Endothelial cell of umbilical vein (primary cell): Measurements from ENCODE around the gene PUM2. TPM values are rescaled to one million over a fixed set of nuclear protein-coding genes. Genes with fewer than 3 reads are reported as not detected.

Source experiments
- BruUV-seq: library from RNA; stranded (reverse); fragments of 400-500 nt; replicated peaks from 2 replicates; lab custom pipeline; 2021; lab: Mats Ljungman, UMichigan
- CTCF ChIA-PET: fragments of 300-600, 350-600 bp; sonication (Branson Sonifier 250); formaldehyde crosslinking; loops from one replicate; lab custom pipeline; 2021; ENCODE audit warnings: antibody characterized with exemption, inconsistent platforms; lab: Charles Lee
- POLR2A ChIA-PET: fragments of 300-600, 350-600 bp; sonication (Branson Sonifier 250); formaldehyde crosslinking; loops from one replicate; lab custom pipeline; 2021; ENCODE audit warnings: antibody characterized with exemption, inconsistent platforms; lab: Charles Lee
- DNase-seq: peaks from one replicate; pipeline ENCODE4 v3.0.0-alpha.2; 2011; ENCODE audit warnings: low read depth, low spot score
- FAIRE-seq: peaks from 2 replicates; lab custom pipeline; 2011; peaks lifted over from hg19 to GRCh38; lab: Jason Lieb, UNC
- H2AFZ ChIP-seq: 2 replicates; pipeline ENCODE4 v1.6.0; 2012; ENCODE audit warnings: low read depth, low read length, control low read depth, inconsistent platforms
- H3K27ac ChIP-seq: 2 replicates; pipeline ENCODE4 v1.5.1; 2011; ENCODE audit warnings: low read depth, mild to moderate bottlenecking, control low read depth, low read length, moderate library complexity; ENCODE audit not compliant: insufficient read depth
- H3K27me3 ChIP-seq, 2 experiments: 2 replicates each; pipeline versions ENCODE4 v1.6.0 to v1.6.1; 2011; ENCODE audit warnings: low read length in 2 of 2, mixed read lengths in 1 of 2; ENCODE audit not compliant: control insufficient read depth in 2 of 2, insufficient read depth in 2 of 2
- H3K36me3 ChIP-seq, 2 experiments: 2 replicates in 1 of 2; 3 replicates in 1 of 2; pipeline ENCODE4 v1.5.1; 2011; ENCODE audit warnings: low read length in 2 of 2, mild to moderate bottlenecking in 1 of 2, moderate library complexity in 1 of 2; ENCODE audit not compliant: control insufficient read depth in 2 of 2, insufficient read depth in 2 of 2; ENCODE audit errors: extremely low read depth in 1 of 2
- H3K4me1 ChIP-seq: 3 replicates; pipeline ENCODE4 v1.5.1; 2011; ENCODE audit warnings: mild to moderate bottlenecking, low read length; ENCODE audit not compliant: control insufficient read depth, insufficient read depth; ENCODE audit errors: extremely low read depth
- H3K4me2 ChIP-seq: 2 replicates; pipeline ENCODE4 v1.6.1; 2011; ENCODE audit warnings: low read length, control low read depth, mixed read lengths; ENCODE audit not compliant: insufficient read depth
- H3K4me3 ChIP-seq, 3 experiments: fragments of 200-600 bp in 1 of 3; sonication (generic), shearing (Covaris generic) in 1 of 3; replicated peaks in 1 of 3; 2 replicates each; pipeline ENCODE4 v1.5.1; 2011 to 2016; ENCODE audit warnings: control low read depth in 3 of 3, low read length in 3 of 3, mild to moderate bottlenecking in 2 of 3, inconsistent platforms in 1 of 3, low read depth in 1 of 3, moderate library complexity in 1 of 3; ENCODE audit not compliant: insufficient read depth in 1 of 3
- H3K79me2 ChIP-seq: 2 replicates; pipeline ENCODE4 v1.6.0; 2012; ENCODE audit warnings: low read length, inconsistent platforms; ENCODE audit not compliant: control insufficient read depth, insufficient read depth
- H3K9ac ChIP-seq: replicated peaks from 2 replicates; pipeline ENCODE3; 2011; ENCODE audit warnings: low read length, control low read depth; ENCODE audit not compliant: insufficient read depth; ENCODE audit errors: extremely low read depth
- H3K9me1 ChIP-seq: replicated peaks from 3 replicates; pipeline ENCODE4 v1.6.0; 2011; ENCODE audit warnings: mild to moderate bottlenecking, low read length; ENCODE audit not compliant: control insufficient read depth, insufficient read depth; ENCODE audit errors: extremely low read depth
- H3K9me3 ChIP-seq: replicated peaks from 2 replicates; pipeline ENCODE4 v1.5.1; 2012; ENCODE audit warnings: low read length, inconsistent platforms; ENCODE audit not compliant: control insufficient read depth, insufficient read depth
- H4K20me1 ChIP-seq: replicated peaks from 2 replicates; pipeline ENCODE3; 2011; ENCODE audit warnings: mild to moderate bottlenecking, low read length; ENCODE audit not compliant: control insufficient read depth, insufficient read depth; ENCODE audit errors: extremely low read depth
- GATA2 ChIP-seq: IDR thresholded peaks from 2 replicates; pipeline ENCODE4 v1.7.0; 2011; ENCODE audit warnings: low read depth, mild to moderate bottlenecking, moderate library complexity, mixed read lengths, low read length; ENCODE audit not compliant: insufficient read length, insufficient read depth
- MYC ChIP-seq: IDR thresholded peaks from one replicate; pipeline ENCODE4 v1.6.1; 2011; ENCODE audit warnings: mild to moderate bottlenecking, low read depth, low read length
- dilution Hi-C: fragments of 300-500 bp; cut with MboI; formaldehyde crosslinking; loops from one replicate; pipeline ENCODE4 v1.15.0; 2019; ENCODE audit warnings: low sequenced_read_pairs; ENCODE audit not compliant: extremely low pct_ligation_motif_present
- intact Hi-C: fragments of 100-400 bp; cut with micrococcal nuclease; formaldehyde crosslinking; loops from one replicate; pipeline ENCODE4 v1.10.0; 2022
- polyA plus RNA-seq, 4 experiments: library from polyadenylated mRNA; depleted of rRNA in 3 of 4; stranded (reverse) in 3 of 4; unstranded in 1 of 4; fragments of >200 nt; gene quantifications; 2 replicates each; pipeline versions ENCODE4 v1.2.1 to v1.2.3, GENCODE V29; 2011 to 2012; ENCODE audit warnings: missing spikeins in 1 of 4
- total RNA-seq: library from RNA; stranded (reverse); gene quantifications from 2 replicates; pipeline ENCODE4 v1.2.3, GENCODE V29; 2021
- TF ChIP-seq, protein P1 (sequence below), 2 donors: IDR thresholded peaks; 1 replicate in 1 of 2; 2 replicates in 1 of 2; pipeline ENCODE4 v1.5.1; 2011; ENCODE audit warnings: low read length in 2 of 2, mild to moderate bottlenecking in 2 of 2, moderate library complexity in 2 of 2, control low read depth in 1 of 2, inconsistent platforms in 1 of 2, low read depth in 1 of 2; ENCODE audit not compliant: insufficient read depth in 1 of 2; ENCODE audit errors: extremely low read depth in 1 of 2

Gene PUM2
- total and polyA plus RNA-seq, 2 donors (not counting 3 experiments of a cell fraction or from before 2014, with no cell fraction given), result 32.9 to 83.7 TPM

DNA sequence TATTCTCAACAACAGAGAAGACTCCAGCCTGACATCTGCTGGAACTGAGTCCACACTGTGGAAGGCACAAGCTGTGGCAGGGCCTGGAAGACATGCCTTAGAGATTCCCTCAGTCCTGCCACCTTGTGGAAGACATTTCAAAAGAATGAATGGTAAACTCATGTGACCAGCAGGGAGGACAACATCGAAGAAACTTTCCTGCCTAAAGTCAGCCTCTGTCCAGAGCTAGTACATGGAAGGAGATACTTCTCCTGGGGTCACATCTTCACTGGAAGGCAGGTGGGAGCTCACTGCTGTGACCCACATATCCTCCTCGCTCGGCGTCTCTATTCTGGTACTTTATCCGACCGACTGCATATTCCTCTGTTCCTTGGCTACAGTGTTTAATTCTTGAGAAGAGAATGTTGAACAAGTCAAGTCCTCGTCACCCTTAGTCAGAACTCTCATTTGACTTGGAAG, 59.5 kb downstream of the PUM2 start:
- dilution Hi-C loops (no loop called here), intact Hi-C loops (loop anchor here (1.0 to 5.0 kb wide), 5 partner anchors 14 to 334 kb away; no protein-coding TSS in a partner anchor)
- H4K20me1 ChIP-seq, result no peaks in the 10 kb centered on the region
- peaks cover 14% of the 10 kb centered on the region for H3K4me1 ChIP-seq
- ChIA-PET CTCF (interaction anchor here (0.7 to 1.9 kb wide), 34 partner anchors 9 to 359 kb away, joined by 3 to 32 read pairs (median 5); partner anchors contain the start of gene HS1BP3), POLR2A (interaction anchor here (0.6 to 1.1 kb wide), 3 partner anchors 40 to 54 kb away, joined by 3 to 8 read pairs (median 4); no protein-coding TSS in a partner anchor)
- no TSS peak for BruUV-seq
- TF ChIP-seq, protein P1, sequence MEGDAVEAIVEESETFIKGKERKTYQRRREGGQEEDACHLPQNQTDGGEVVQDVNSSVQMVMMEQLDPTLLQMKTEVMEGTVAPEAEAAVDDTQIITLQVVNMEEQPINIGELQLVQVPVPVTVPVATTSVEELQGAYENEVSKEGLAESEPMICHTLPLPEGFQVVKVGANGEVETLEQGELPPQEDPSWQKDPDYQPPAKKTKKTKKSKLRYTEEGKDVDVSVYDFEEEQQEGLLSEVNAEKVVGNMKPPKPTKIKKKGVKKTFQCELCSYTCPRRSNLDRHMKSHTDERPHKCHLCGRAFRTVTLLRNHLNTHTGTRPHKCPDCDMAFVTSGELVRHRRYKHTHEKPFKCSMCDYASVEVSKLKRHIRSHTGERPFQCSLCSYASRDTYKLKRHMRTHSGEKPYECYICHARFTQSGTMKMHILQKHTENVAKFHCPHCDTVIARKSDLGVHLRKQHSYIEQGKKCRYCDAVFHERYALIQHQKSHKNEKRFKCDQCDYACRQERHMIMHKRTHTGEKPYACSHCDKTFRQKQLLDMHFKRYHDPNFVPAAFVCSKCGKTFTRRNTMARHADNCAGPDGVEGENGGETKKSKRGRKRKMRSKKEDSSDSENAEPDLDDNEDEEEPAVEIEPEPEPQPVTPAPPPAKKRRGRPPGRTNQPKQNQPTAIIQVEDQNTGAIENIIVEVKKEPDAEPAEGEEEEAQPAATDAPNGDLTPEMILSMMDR (IDR thresholded peaks at IDR 0.05; ENCODE audit: extremely low read depth in 1 of 2, insufficient read depth in 1 of 2, low read depth in 1 of 2, low read length in 2 of 2), result peak; percentile 67 to 72
- TF ChIP-seq GATA2, result no peak
- no peak for TF ChIP-seq MYC
- no peak overlapping the region for H2AFZ ChIP-seq
- no peaks in the 10 kb centered on the region for H3K9me1 ChIP-seq
- peaks cover 29% of the 10 kb centered on the region for H3K79me2 ChIP-seq
- no peak overlapping the region for H3K27ac ChIP-seq
- H3K9ac ChIP-seq, result no peak overlapping the region
- H3K36me3 ChIP-seq, result peaks cover 3 to 12% of the 10 kb centered on the region in 2 experiments
- FAIRE-seq (peak; percentile 72), DNase-seq (peak; percentile 83)
- no peaks in the 10 kb centered on the region for H3K27me3 ChIP-seq
- H3K4me3 ChIP-seq, result no peak overlapping the region
- no peak overlapping the region for H3K4me2 ChIP-seq
- no peaks in the 10 kb centered on the region for H3K9me3 ChIP-seq
